GM19035 (cell line): Measurements from ENCODE around the gene MYO7A.

Experiments
- ATAC-seq: cut with Tn5 transposase; IDR thresholded peaks from one replicate; pipeline ENCODE4 v1.9.1; 2021; ENCODE audit not compliant: unreplicated experiment

Gene MYO7A

GRCh38 chr11:77126156-77126775 is 1.8 kb upstream of the MYO7A start:
- ATAC-seq, result no peak

GRCh38 chr11:77126861-77127234 is 1.2 kb upstream of the MYO7A start:
- ATAC-seq, result no peak

DNA sequence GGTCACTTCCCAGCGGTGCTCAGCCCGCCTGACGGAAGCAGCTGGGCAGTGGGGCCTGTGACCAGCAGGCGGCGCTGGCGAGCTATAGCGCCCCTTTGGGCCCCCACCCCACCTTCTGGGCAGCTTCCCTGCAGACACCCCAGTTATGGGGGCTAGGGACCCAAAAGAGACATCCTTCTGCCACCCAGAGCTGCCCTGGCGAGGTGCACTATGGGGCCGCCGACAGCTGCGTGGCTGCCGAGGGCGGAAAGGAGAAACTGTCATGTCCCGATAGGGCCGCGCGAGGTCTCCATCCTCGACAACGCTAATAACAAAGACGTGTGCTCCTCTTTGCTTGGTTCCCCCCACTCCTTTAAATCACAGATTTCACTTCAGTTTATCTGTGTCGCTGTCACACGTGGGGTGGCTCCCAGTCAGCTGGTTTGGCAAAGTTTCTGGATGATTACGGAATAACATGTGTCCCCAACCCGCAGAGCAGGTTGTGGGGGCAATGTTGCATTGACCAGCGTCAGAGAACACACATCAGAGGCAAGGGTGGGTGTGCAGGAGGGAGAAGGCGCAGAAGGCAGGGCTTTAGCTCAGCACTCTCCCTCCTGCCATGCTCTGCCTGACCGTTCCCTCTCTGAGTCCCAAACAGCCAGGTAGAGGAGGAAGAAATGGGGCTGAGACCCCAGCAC is 673 bp upstream of the MYO7A start:
- ATAC-seq, result no peak

- no peak for ATAC-seq
Observed at GRCh38 chr11:77129069-77129841, 1.2 kb downstream of the MYO7A start.

GRCh38 chr11:77129842-77130756 is 2.1 kb downstream of the MYO7A start:
- ATAC-seq, result no peak

- ATAC-seq, result no peak
Observed at GRCh38 chr11:77130763-77131513, 2.9 kb downstream of the MYO7A start.

DNA sequence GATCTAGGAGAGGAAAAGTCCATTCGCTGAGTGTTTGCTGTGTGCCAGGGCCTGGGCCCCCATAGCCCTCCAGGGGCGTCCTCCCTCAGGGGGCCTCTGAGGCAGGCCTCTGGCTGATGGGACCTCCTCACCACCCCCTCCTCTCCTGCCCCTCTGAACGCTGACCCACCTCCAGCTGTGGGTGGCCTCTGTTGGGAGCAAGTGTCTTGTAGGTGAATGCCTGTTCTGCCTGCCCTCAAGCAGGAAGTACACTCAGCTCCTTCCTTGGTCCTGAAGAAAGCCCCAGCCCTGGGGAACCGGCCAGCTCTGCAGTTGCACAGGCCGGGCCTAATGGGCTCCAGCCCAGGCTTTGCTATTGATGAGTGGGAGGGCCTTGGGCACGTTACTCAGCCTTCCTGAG is 3.5 kb downstream of the MYO7A start:
- no peak for ATAC-seq

DNA sequence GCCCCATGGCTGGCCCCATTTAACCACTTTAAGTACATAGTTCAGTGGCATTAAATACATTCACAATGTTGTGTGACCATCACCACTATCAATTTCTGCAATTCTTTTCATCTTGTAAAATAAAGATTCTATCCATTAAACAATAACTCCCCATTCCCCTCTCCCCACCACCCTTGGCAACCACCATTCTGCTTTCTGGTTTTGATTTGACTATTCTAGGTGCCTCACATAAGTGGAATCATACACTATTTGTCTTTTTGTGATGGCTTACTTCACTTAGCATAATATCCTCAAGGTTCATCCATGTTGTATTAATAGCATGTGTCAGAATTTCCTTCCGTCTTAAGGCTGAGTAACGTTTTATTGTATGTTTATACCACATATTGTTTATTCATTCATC is 7.0 kb downstream of the MYO7A start:
- ATAC-seq, result no peak

GRCh38 chr11:77136074-77136473 is 8.0 kb downstream of the MYO7A start:
- no peak for ATAC-seq

GRCh38 chr11:77136784-77137420 is 8.9 kb downstream of the MYO7A start:
- no peak for ATAC-seq

DNA sequence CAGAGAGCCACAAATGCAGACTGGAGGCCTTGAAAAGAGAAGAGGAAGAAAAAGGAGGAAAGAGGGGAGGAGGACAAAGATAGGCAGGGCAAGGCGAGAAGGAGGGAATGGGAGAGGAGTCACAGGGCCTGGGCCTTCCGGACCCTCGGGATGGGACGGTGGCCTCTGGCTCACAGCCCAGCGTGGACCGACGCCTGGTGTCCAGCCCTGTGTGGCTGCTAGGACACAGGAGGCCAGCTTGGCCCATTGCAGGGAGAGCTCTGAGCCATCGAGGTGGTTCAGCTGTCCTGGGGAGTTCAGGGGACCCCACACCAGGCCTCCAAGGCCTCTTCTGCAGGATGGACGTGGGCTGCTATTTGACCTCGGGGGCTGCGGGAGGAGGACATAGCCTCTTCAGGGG is 9.4 kb downstream of the MYO7A start:
- no peak for ATAC-seq

GRCh38 chr11:77138106-77138649 is 10.1 kb downstream of the MYO7A start:
- no peak for ATAC-seq

DNA sequence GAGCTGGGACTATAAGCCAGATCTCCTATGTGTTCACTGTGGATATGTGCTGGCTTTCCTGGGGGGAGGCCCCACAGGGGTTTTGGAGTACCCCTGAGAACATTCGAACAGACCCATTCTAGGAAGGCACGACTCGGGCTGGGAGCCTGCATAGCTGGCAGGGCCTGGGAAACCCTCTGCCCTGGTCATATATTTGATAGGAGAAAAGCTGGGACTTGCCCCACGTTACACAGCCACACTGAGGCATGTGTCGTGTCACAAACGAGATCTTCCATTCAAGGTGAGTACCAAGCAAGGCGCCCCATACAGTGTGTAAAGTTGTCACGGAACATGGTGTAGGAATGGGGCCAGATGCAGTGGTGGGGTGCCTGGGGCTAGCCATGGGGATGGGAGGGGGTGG is 11.2 kb downstream of the MYO7A start:
- ATAC-seq, result no peak

DNA sequence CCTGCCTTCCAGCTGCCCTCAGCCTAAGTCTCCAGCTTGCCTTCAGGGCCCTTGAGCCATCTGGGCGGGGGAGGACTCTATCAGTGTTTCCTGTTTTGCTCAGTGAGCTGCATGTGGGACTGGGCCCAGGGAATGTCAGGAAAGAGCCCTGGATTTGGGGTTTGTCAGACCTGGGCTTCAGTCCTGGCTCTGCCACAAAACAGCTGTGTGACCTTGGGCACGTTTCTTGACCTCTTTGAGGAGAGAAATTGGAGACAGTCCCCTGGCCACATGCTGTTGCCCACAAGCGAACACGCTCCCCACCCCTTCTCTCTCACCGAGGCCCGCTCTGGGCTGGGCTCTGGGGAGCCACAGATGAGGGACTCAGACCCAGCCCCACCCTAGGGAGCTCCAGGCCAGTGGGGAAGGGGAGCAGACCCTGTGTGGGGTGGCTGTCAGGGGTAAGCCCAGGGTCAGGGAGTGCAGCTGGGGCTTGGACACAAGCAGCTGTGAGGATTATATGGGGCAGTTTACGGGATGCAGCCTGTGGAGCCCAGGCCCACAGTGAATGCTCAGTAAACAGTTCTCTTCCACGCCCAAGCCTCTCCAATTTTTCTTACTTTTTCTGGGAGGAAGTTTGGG is 12.3 kb downstream of the MYO7A start:
- no peak for ATAC-seq

DNA sequence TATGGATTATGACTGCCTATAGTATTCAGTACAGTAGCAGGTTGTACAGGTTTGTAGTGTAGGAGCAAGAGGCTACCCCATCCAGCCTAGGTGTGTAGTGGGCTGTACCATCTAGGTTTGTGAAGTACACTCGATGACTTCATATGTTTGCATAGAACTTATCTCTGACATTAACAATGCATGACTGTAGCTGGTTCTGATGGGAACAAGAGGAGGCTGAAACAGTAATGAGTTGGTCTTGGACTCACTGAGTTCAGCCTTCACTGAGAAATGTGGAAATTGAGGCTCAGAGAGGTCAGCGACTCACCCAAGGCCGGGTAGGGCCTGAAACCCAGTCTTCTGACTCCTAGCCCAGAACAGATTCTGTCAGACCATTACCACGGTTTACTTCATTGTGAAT is 13.0 kb downstream of the MYO7A start:
- ATAC-seq, result no peak

DNA sequence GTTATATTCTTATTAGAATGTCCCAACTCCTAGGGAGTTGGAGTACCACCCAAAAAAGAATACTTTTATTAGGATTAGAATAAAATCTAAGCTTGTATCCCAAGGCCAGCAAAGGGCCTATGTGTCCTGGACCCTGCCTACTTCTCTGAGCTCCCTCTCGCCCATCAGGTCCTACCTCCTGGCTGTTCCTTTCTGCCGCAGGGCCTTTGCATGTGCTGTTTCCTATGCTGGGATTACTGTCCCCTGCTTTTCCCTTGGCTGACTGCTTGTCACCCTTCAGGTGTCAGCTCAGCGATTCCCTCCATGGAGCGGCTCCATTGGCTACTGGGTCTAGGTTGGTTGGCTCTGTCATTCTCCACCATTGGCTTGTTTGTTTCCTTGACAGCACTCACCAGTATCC is 13.4 kb downstream of the MYO7A start:
- ATAC-seq, result no peak

GRCh38 chr11:77142091-77142975 is 14.3 kb downstream of the MYO7A start:
- no peak for ATAC-seq

GRCh38 chr11:77143405-77144020 is 15.5 kb downstream of the MYO7A start:
- ATAC-seq, result no peak
